AG04450 (cell line): Measurements from ENCODE around the gene PRKCQ. TPM values are rescaled to one million over a fixed set of nuclear protein-coding genes. Genes with fewer than 3 reads are reported as not detected.

Source experiments
- CTCF ChIA-PET: fragments of 300-600, 350-600 bp; formaldehyde crosslinking; extraction: SDS; loops from one replicate; lab custom pipeline; 2022; ENCODE audit warnings: antibody characterized with exemption, inconsistent platforms; lab: Charles Lee
- POLR2A ChIA-PET: fragments of 350-600 bp; formaldehyde crosslinking; extraction: SDS; loops from one replicate; lab custom pipeline; 2021; ENCODE audit warnings: antibody characterized with exemption, inconsistent platforms; lab: Yijun Ruan, JAX
- DNase-seq: peaks from one replicate; pipeline ENCODE4 v3.0.0-alpha.2; 2011; ENCODE audit warnings: low read depth, low spot score
- H3K27ac ChIP-seq: one replicate; pipeline ENCODE4 v1.5.1; 2012; ENCODE audit warnings: low read depth, low read length, control low read depth
- H3K27me3 ChIP-seq: one replicate; pipeline ENCODE4 v1.6.0; 2012; ENCODE audit warnings: low read length; ENCODE audit not compliant: control insufficient read depth, insufficient read depth
- H3K4me3 ChIP-seq: 2 replicates; pipeline ENCODE4 v1.5.1; 2011; ENCODE audit warnings: mild to moderate bottlenecking, low read depth, low read length, control low read depth
- H3K9me3 ChIP-seq: 2 replicates; pipeline ENCODE4 v1.5.1; 2012; ENCODE audit warnings: low read length; ENCODE audit not compliant: control insufficient read depth, insufficient read depth
- CTCF ChIP-seq: IDR thresholded peaks from 2 replicates; pipeline ENCODE4 v1.5.1; 2011; ENCODE audit warnings: low read depth, low read length, control low read depth, inconsistent platforms
- polyA plus RNA-seq: library from polyadenylated mRNA; depleted of rRNA; stranded (reverse); fragments of >200 nt; gene quantifications from 2 replicates; pipeline ENCODE4 v1.2.3, GENCODE V29; 2011

Gene PRKCQ
- polyA plus RNA-seq, 1 experiment, result 0.10 TPM

- H3K4me3 ChIP-seq, result no peak overlapping the region
- POLR2A ChIA-PET, result no interaction called here
- no peaks in the 10 kb centered on the region for H3K27me3 ChIP-seq
- TF ChIP-seq CTCF, result no peak
- CTCF ChIA-PET, result interaction anchor here (1.0 kb wide), 1 partner anchor 17 kb away, joined by 3 read pairs; no protein-coding TSS in a partner anchor
- H3K9me3 ChIP-seq, result no peaks in the 10 kb centered on the region
- no peak overlapping the region for H3K27ac ChIP-seq
- no peak for DNase-seq
Measured at GRCh38 chr10:6597478-6597877, 17.4 kb upstream of the PRKCQ start.

- CTCF ChIA-PET, result interaction anchor here (0.8 kb wide), 1 partner anchor 15 kb away, joined by 4 read pairs; no protein-coding TSS in a partner anchor
- no peak for DNase-seq
Measured at GRCh38 chr10:6595499-6595898, 15.4 kb upstream of the PRKCQ start.

GRCh38 chr10:6593241-6593671, 13.2 kb upstream of the PRKCQ start:
- POLR2A ChIA-PET, result no interaction called here
- Histone ChIP-seq H3K9me3 (no peaks in the 10 kb centered on the region), H3K27me3 (peaks cover 2% of the 10 kb centered on the region), H3K27ac (no peak overlapping the region), H3K4me3 (no peak overlapping the region)
- DNase-seq, result no peak
- CTCF ChIA-PET, result no interaction called here
- no peak for TF ChIP-seq CTCF

More at GRCh38 chr10:6595499-6595898, 15.4 kb upstream of the PRKCQ start:
- POLR2A ChIA-PET, result no interaction called here
- no peaks in the 10 kb centered on the region for H3K9me3 ChIP-seq
- no peak for TF ChIP-seq CTCF
- no peaks in the 10 kb centered on the region for H3K27me3 ChIP-seq
- no peak overlapping the region for H3K4me3 ChIP-seq
- no peak overlapping the region for H3K27ac ChIP-seq

GRCh38 chr10:6592080-6592479, 12.0 kb upstream of the PRKCQ start:
- H3K9me3 ChIP-seq, result no peaks in the 10 kb centered on the region
- peaks cover 2% of the 10 kb centered on the region for H3K27me3 ChIP-seq
- DNase-seq, result no peak
- no peak for TF ChIP-seq CTCF
- CTCF ChIA-PET, result no interaction called here
- POLR2A ChIA-PET, result no interaction called here
- H3K27ac ChIP-seq, result no peak overlapping the region
- no peak overlapping the region for H3K4me3 ChIP-seq

- no peak overlapping the region for H3K4me3 ChIP-seq
- CTCF ChIA-PET, result interaction anchor here (1.3 kb wide), 1 partner anchor 11 kb away, joined by 4 read pairs; no protein-coding TSS in a partner anchor
- TF ChIP-seq CTCF, result no peak
- no peaks in the 10 kb centered on the region for H3K9me3 ChIP-seq
- POLR2A ChIA-PET, result no interaction called here
- H3K27me3 ChIP-seq, result peaks cover 2% of the 10 kb centered on the region
- H3K27ac ChIP-seq, result no peak overlapping the region
- no peak for DNase-seq
Measured at GRCh38 chr10:6591668-6592067, 11.6 kb upstream of the PRKCQ start.
